B cell (primary cell): ENCODE measurements around the gene TRIM15. TPM values are rescaled to one million over a fixed set of nuclear protein-coding genes. Genes with fewer than 3 reads are reported as not detected.
"Not testable (repeated sequence)": the region's sequence is repeated elsewhere in the genome, so short reads cannot be mapped to it uniquely, and the experiment has no call there.

Experiments
- ATAC-seq: fragments of 200-7000 bp; cut with Tn5 transposase; one replicate; pipeline ENCODE4 v1.10.0; 2021; ENCODE audit warnings: low read depth, mild to moderate bottlenecking, moderate number of reproducible peaks, moderate library complexity
- CTCF ChIA-PET: fragments of 350-600 bp; sonication (Branson Sonifier 250); formaldehyde crosslinking; loops from one replicate; lab custom pipeline; 2021; ENCODE audit warnings: antibody characterized with exemption, inconsistent platforms; lab: Charles Lee
- POLR2A ChIA-PET: fragments of 350-600 bp; sonication (Branson Sonifier 250); formaldehyde crosslinking; loops from one replicate; lab custom pipeline; 2021; ENCODE audit warnings: antibody characterized with exemption; lab: Charles Lee
- DNase-seq: peaks from one replicate; pipeline ENCODE4 v3.0.0; 2013
- H2AFZ ChIP-seq: 2 replicates; pipeline ENCODE4 v1.6.1; 2012; ENCODE audit warnings: mild to moderate bottlenecking, low read depth, low read length; ENCODE audit not compliant: insufficient read depth, poor library complexity, severe bottlenecking
- H3K27ac ChIP-seq, 2 donors: 1 replicate in 1 of 2; 2 replicates in 1 of 2; pipeline ENCODE4 v1.5.1; 2012 to 2013; ENCODE audit warnings: low read length in 2 of 2, mild to moderate bottlenecking in 2 of 2, moderate library complexity in 1 of 2
- H3K27me3 ChIP-seq, 4 experiments: fragments of 200-600 bp in 1 of 4; sonication (generic) in 1 of 4; replicated peaks in 1 of 4; 1 replicate in 2 of 4; 2 replicates in 2 of 4; pipeline versions ENCODE4 v1.6.1 to v1.7.0; 2013 to 2016; ENCODE audit warnings: low read length in 3 of 4, mild to moderate bottlenecking in 2 of 4, mixed read lengths in 1 of 4, moderate library complexity in 1 of 4; ENCODE audit not compliant: insufficient read depth in 4 of 4, control insufficient read depth in 3 of 4; ENCODE audit errors: control extremely low read depth in 1 of 4
- H3K36me3 ChIP-seq, 2 experiments: replicated peaks in 1 of 2; 1 replicate in 1 of 2; 2 replicates in 1 of 2; pipeline versions ENCODE4 v1.6.1 to v1.7.1; 2013; ENCODE audit warnings: low read length in 1 of 2; ENCODE audit not compliant: insufficient read depth in 2 of 2, control insufficient read depth in 1 of 2; ENCODE audit errors: control extremely low read depth in 1 of 2, extremely low read depth in 1 of 2
- H3K4me1 ChIP-seq, 2 donors: fragments of 200-600 bp in 1 of 2; sonication (generic) in 1 of 2; 1 replicate in 1 of 2; 2 replicates in 1 of 2; pipeline versions ENCODE4 v1.5.1 to v1.6.1; 2013 to 2017; ENCODE audit warnings: low read length in 2 of 2; ENCODE audit not compliant: control insufficient read depth in 2 of 2, insufficient read depth in 2 of 2
- H3K4me2 ChIP-seq: replicated peaks from 2 replicates; pipeline ENCODE3; 2012; ENCODE audit warnings: mild to moderate bottlenecking, low read depth, low read length; ENCODE audit not compliant: poor library complexity, severe bottlenecking
- H3K4me3 ChIP-seq, 5 experiments: fragments of 200-600 bp in 1 of 5; sonication (generic) in 1 of 5; 1 replicate in 3 of 5; 2 replicates in 2 of 5; pipeline versions ENCODE4 v1.5.1 to v1.7.0; 2011 to 2016; ENCODE audit warnings: low read length in 4 of 5, mild to moderate bottlenecking in 4 of 5, low read depth in 2 of 5, control low read depth in 1 of 5, moderate library complexity in 1 of 5; ENCODE audit not compliant: insufficient read depth in 1 of 5; ENCODE audit errors: control extremely low read depth in 1 of 5, extremely low read depth in 1 of 5
- H3K79me2 ChIP-seq: fragments of 200-600 bp; sonication (generic); one replicate; pipeline ENCODE4 v1.6.0; 2016; ENCODE audit warnings: low read length; ENCODE audit not compliant: control insufficient read depth, insufficient read depth
- H3K9ac ChIP-seq: fragments of 200-600 bp; sonication (generic); 2 replicates; pipeline ENCODE4 v1.6.1; 2017; ENCODE audit warnings: mild to moderate bottlenecking, low read length, moderate library complexity
- H3K9me3 ChIP-seq, 3 donors: one replicate each; pipeline versions ENCODE4 v1.6.1 to v1.7.1; 2013; ENCODE audit warnings: low read length in 2 of 3; ENCODE audit not compliant: control insufficient read depth in 2 of 3, insufficient read depth in 1 of 3; ENCODE audit errors: control extremely low read depth in 1 of 3
- H4K20me1 ChIP-seq: 2 replicates; pipeline ENCODE4 v1.6.0; 2012; ENCODE audit warnings: mild to moderate bottlenecking, low read length; ENCODE audit not compliant: insufficient read depth, control insufficient read depth, poor library complexity, severe bottlenecking
- H3K27ac Mint-ChIP-seq: one replicate; pipeline ENCODE4 v1.8.0; 2021; ENCODE audit warnings: mixed read lengths
- H3K27me3 Mint-ChIP-seq: one replicate; pipeline ENCODE4 v1.8.0; 2021; ENCODE audit warnings: mixed read lengths
- H3K4me1 Mint-ChIP-seq: one replicate; pipeline ENCODE4 v1.8.0; 2021; ENCODE audit warnings: mixed read lengths
- H3K4me3 Mint-ChIP-seq: one replicate; pipeline ENCODE4 v1.8.0; 2021; ENCODE audit warnings: mixed read lengths
- H3K9me3 Mint-ChIP-seq: one replicate; pipeline ENCODE4 v1.8.0; 2022; ENCODE audit warnings: mixed read lengths; ENCODE audit not compliant: insufficient read depth
- EZH2 ChIP-seq: IDR thresholded peaks from 2 replicates; pipeline ENCODE4 v1.6.1; 2012; ENCODE audit warnings: borderline replicate concordance, low read depth, mild to moderate bottlenecking, moderate library complexity, low read length; ENCODE audit not compliant: insufficient read depth, poor library complexity, severe bottlenecking
- WGBS: methylation state at CpG from one replicate; pipeline ENCODE4 v1.1.5; 2013; ENCODE audit warnings: missing lambda C conversion rate; ENCODE audit not compliant: insufficient coverage; 5-methylcytosine and 5-hydroxymethylcytosine counted together
- intact Hi-C: fragments of 100-400 bp; cut with micrococcal nuclease; formaldehyde crosslinking; loops from one replicate; pipeline ENCODE4 v1.10.0; 2022
- polyA plus RNA-seq: library from polyadenylated mRNA; depleted of rRNA; stranded (reverse); fragments of >200 nt; gene quantifications from 2 replicates; pipeline ENCODE4 v1.2.3, GENCODE V29; 2012
- total RNA-seq, 2 donors: library from RNA; stranded (reverse); fragments of 120-200 nt in 1 of 2; gene quantifications; 1 replicate in 1 of 2; 2 replicates in 1 of 2; pipeline versions ENCODE4 v1.2.3 to v1.2.4, GENCODE V29; 2013 to 2022
- TF ChIP-seq, protein P1 (sequence below): fragments of 200-600 bp; IDR thresholded peaks from one replicate; pipeline ENCODE4 v1.8.0; 2022; ENCODE audit warnings: antibody characterized with exemption, mild to moderate bottlenecking

The TRIM15 gene
- total and polyA plus RNA-seq, 2 donors (not counting 1 experiment from before 2014, with no cell fraction given): not detected

DNA sequence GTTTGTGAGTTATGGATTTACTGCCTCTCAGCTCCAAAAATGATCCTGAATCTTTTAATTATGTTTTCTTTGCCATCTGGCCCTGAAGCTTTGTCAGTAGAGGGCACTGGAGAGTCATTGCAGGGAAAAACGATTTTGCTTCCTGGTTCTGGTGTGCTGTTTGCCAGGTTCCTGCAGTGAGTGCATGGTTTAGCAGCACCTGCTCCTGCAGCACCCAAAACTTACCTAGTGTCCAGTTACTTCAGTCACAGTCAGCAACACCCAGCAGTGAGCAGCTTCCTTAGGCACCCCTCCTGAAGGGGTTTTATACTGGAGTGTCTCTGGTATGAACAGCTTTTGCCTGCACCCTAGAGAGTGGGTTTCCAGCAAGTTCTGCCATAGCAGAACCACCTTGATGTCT is 55.9 kb downstream of the TRIM15 start:
- H3K27ac Mint-ChIP-seq: no peak overlapping the region
- H3K9me3 ChIP-seq: peaks cover 0 to 16% (median 7%) of the 10 kb centered on the region in 3 donors
- WGBS: 0% methylated on average over 1 of the region's 1 CpG
- peaks cover 8% of the 10 kb centered on the region for H3K9me3 Mint-ChIP-seq
- H3K4me3 Mint-ChIP-seq: no peak overlapping the region
- H3K27me3 Mint-ChIP-seq: peaks cover 3% of the 10 kb centered on the region
- intact Hi-C loops: loop anchor here (1.0 to 10.0 kb wide), 2 partner anchors 178 to 1436 kb away; partner anchors contain the start of genes APOM and BAG6
- H3K9ac ChIP-seq: no peak overlapping the region
- peaks cover 13% of the 10 kb centered on the region for H3K4me1 Mint-ChIP-seq
- TF ChIP-seq EZH2: no peak
- TF ChIP-seq, protein P1, sequence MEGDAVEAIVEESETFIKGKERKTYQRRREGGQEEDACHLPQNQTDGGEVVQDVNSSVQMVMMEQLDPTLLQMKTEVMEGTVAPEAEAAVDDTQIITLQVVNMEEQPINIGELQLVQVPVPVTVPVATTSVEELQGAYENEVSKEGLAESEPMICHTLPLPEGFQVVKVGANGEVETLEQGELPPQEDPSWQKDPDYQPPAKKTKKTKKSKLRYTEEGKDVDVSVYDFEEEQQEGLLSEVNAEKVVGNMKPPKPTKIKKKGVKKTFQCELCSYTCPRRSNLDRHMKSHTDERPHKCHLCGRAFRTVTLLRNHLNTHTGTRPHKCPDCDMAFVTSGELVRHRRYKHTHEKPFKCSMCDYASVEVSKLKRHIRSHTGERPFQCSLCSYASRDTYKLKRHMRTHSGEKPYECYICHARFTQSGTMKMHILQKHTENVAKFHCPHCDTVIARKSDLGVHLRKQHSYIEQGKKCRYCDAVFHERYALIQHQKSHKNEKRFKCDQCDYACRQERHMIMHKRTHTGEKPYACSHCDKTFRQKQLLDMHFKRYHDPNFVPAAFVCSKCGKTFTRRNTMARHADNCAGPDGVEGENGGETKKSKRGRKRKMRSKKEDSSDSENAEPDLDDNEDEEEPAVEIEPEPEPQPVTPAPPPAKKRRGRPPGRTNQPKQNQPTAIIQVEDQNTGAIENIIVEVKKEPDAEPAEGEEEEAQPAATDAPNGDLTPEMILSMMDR: peak; percentile 73
- ChIA-PET POLR2A (no interaction called here), CTCF (interaction anchor here (0.7 to 2.7 kb wide), 15 partner anchors 8 to 252 kb away, joined by 3 to 20 read pairs (median 4); no protein-coding TSS in a partner anchor)
- peak; percentile 73 for DNase-seq
- no peaks in the 10 kb centered on the region for H3K36me3 ChIP-seq
- no peaks in the 10 kb centered on the region for H3K27me3 ChIP-seq
- no peak overlapping the region for H3K27ac ChIP-seq
- H3K4me1 ChIP-seq: peaks cover 7 to 16% of the 10 kb centered on the region in 2 donors
- H4K20me1 ChIP-seq: no peaks in the 10 kb centered on the region
- H2AFZ ChIP-seq: peak overlapping the region; percentile 61
- H3K4me2 ChIP-seq: no peak overlapping the region
- H3K79me2 ChIP-seq: no peaks in the 10 kb centered on the region
- ATAC-seq: no peak
- no peak overlapping the region for H3K4me3 ChIP-seq

DNA sequence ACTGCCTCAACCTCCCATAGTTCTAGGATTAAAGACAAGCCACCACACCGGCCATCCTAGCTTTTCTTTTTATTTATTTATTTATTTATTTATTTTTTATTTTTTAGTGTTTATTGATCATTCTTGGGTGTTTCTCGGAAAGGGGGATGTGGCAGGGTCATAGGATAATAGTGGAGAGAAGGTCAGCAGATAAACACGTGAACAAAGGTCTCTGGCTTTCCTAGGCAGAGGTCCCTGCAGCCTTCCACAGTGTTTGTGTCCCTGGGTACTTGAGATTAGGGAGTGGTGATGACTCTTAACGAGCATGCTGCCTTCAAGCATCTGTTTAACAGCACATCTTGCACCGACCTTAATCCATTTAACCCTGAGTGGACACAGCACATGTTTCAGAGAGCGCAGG is 58.0 kb downstream of the TRIM15 start:
- H3K27ac Mint-ChIP-seq, POLR2A ChIA-PET: not testable (repeated sequence)
- CTCF ChIA-PET: interaction anchor here (0.9 to 1.7 kb wide), 2 partner anchors 13 to 145 kb away, joined by 3 to 4 read pairs; no protein-coding TSS in a partner anchor

GRCh38 chr6:30221956-30222355 is 58.6 kb downstream of the TRIM15 start:
- H3K27me3 Mint-ChIP-seq, H3K27me3 ChIP-seq, intact Hi-C loops, H3K27ac ChIP-seq, H3K79me2 ChIP-seq, H3K36me3 ChIP-seq, H3K27ac Mint-ChIP-seq, H3K4me1 ChIP-seq, H3K4me3 ChIP-seq, H4K20me1 ChIP-seq, DNase-seq, H2AFZ ChIP-seq, H3K4me1 Mint-ChIP-seq, H3K4me2 ChIP-seq, H3K9me3 Mint-ChIP-seq, ATAC-seq, POLR2A ChIA-PET, H3K9ac ChIP-seq, H3K4me3 Mint-ChIP-seq: not testable (repeated sequence)
- H3K9me3 ChIP-seq: peaks cover 0 to 20% (median 7%) of the 10 kb centered on the region in 3 donors
- CTCF ChIA-PET: interaction anchor here (1.7 kb wide), 1 partner anchor 145 kb away, joined by 3 read pairs; no protein-coding TSS in a partner anchor
- 91% methylated on average over 21 of the region's 23 CpGs for WGBS

More for the DNA sequence above, 58.0 kb downstream of the TRIM15 start:
- DNase-seq, ATAC-seq, H3K4me1 Mint-ChIP-seq, H3K27me3 Mint-ChIP-seq, H3K9me3 Mint-ChIP-seq, H3K4me3 ChIP-seq, H3K27ac ChIP-seq, H4K20me1 ChIP-seq, H3K9ac ChIP-seq, intact Hi-C loops, H3K79me2 ChIP-seq, H3K4me1 ChIP-seq, H3K27me3 ChIP-seq, H2AFZ ChIP-seq, H3K4me3 Mint-ChIP-seq, H3K4me2 ChIP-seq, H3K36me3 ChIP-seq: not testable (repeated sequence)
- H3K9me3 ChIP-seq: peaks cover 0 to 20% (median 7%) of the 10 kb centered on the region in 3 donors
- 100% methylated on average over 1 of the region's 6 CpGs for WGBS
